Epithelial cell of proximal tubule (primary cell): ENCODE data around the gene FAM171A1. TPM values are rescaled to one million over a fixed set of nuclear protein-coding genes. Genes with fewer than 3 reads are reported as not detected.

Source experiments
- DNase-seq: peaks from one replicate; pipeline ENCODE4 v3.0.0-alpha.2; 2011; ENCODE audit warnings: low read depth
- H3K4me3 ChIP-seq: 2 replicates; pipeline ENCODE4 v1.5.1; 2011; ENCODE audit warnings: low read depth, mild to moderate bottlenecking, low read length
- CTCF ChIP-seq: conservative IDR thresholded peaks from 2 replicates; pipeline ENCODE4 v1.5.1; 2012; ENCODE audit warnings: low read depth, mild to moderate bottlenecking, low read length
- total RNA-seq: library from RNA; depleted of rRNA; stranded (reverse); fragments of >200 nt; gene quantifications from 2 replicates; pipeline ENCODE4 v1.2.3, GENCODE V29; 2015

Gene FAM171A1
- total RNA-seq, 1 donor from 2014 or later = 20.2 TPM

GRCh38 chr10:15200626-15201025 is 170.5 kb downstream of the FAM171A1 start:
- no peak for TF ChIP-seq CTCF
- DNase-seq = peak; percentile 83
- H3K4me3 ChIP-seq = no peak overlapping the region

GRCh38 chr10:15197911-15198310 is 173.2 kb downstream of the FAM171A1 start:
- no peak for TF ChIP-seq CTCF
- no peak for DNase-seq
- H3K4me3 ChIP-seq = no peak overlapping the region

- no peak for TF ChIP-seq CTCF
- no peak for DNase-seq
Measured at GRCh38 chr10:15197276-15197675, 173.8 kb downstream of the FAM171A1 start.

GRCh38 chr10:15196021-15196834 is 174.9 kb downstream of the FAM171A1 start:
- no peak for DNase-seq
- no peak for TF ChIP-seq CTCF
- no peak overlapping the region for H3K4me3 ChIP-seq

More at GRCh38 chr10:15197276-15197675, 173.8 kb downstream of the FAM171A1 start:
- H3K4me3 ChIP-seq = no peak overlapping the region

GRCh38 chr10:15189133-15189885 is 181.8 kb downstream of the FAM171A1 start:
- no peak for DNase-seq
- no peak overlapping the region for H3K4me3 ChIP-seq
- no peak for TF ChIP-seq CTCF

GRCh38 chr10:15188603-15189002 is 182.5 kb downstream of the FAM171A1 start:
- no peak for TF ChIP-seq CTCF
- H3K4me3 ChIP-seq = no peak overlapping the region
- DNase-seq = no peak
